RWPE2 (cell line): Measurements from ENCODE around the gene GPR176.

Experiments used
- ATAC-seq: fragments of 200-7000 bp; cut with Tn5 transposase; 3 replicates; pipeline ENCODE4 v1.9.1; 2021; ENCODE audit warnings: low read depth
- DNase-seq: peaks from one replicate; pipeline ENCODE4 v3.0.0-alpha.2; 2020; ENCODE audit warnings: low spot score
- H3K27ac ChIP-seq: fragments of 450-650 bp; 2 replicates; pipeline ENCODE4 v1.5.1; 2017; ENCODE audit warnings: mild to moderate bottlenecking; ENCODE audit not compliant: poor library complexity, severe bottlenecking
- H3K27me3 ChIP-seq: fragments of 250-450 bp; sonication (Bioruptor Pico); 2 replicates; pipeline ENCODE4 v1.5.1; 2021; ENCODE audit warnings: mild to moderate bottlenecking, moderate library complexity; ENCODE audit not compliant: insufficient read depth, poor library complexity, severe bottlenecking
- H3K36me3 ChIP-seq: fragments of 250-450 bp; sonication (Bioruptor Pico); 2 replicates; pipeline ENCODE4 v1.5.1; 2020; ENCODE audit warnings: low read depth, mild to moderate bottlenecking, moderate library complexity
- H3K4me1 ChIP-seq: fragments of 250-450 bp; sonication (Bioruptor Pico); 2 replicates; pipeline ENCODE4 v1.5.1; 2021; ENCODE audit warnings: mild to moderate bottlenecking, moderate library complexity; ENCODE audit not compliant: insufficient read depth, poor library complexity, severe bottlenecking
- H3K4me3 ChIP-seq: fragments of 250-450 bp; sonication (Bioruptor Pico); 2 replicates; pipeline ENCODE4 v1.5.1; 2021; ENCODE audit warnings: mild to moderate bottlenecking, moderate library complexity; ENCODE audit not compliant: severe bottlenecking
- H3K9me3 ChIP-seq: fragments of 250-450 bp; sonication (Bioruptor Pico); 2 replicates; pipeline ENCODE4 v1.5.1; 2021; ENCODE audit warnings: mild to moderate bottlenecking, moderate library complexity; ENCODE audit not compliant: severe bottlenecking
- TF ChIP-seq, protein P1 (sequence below): fragments of 450-650 bp; IDR thresholded peaks from one replicate; pipeline ENCODE4 v1.5.1; 2017; ENCODE audit warnings: mild to moderate bottlenecking, moderate library complexity; ENCODE audit not compliant: poor library complexity, severe bottlenecking

Gene GPR176

DNA sequence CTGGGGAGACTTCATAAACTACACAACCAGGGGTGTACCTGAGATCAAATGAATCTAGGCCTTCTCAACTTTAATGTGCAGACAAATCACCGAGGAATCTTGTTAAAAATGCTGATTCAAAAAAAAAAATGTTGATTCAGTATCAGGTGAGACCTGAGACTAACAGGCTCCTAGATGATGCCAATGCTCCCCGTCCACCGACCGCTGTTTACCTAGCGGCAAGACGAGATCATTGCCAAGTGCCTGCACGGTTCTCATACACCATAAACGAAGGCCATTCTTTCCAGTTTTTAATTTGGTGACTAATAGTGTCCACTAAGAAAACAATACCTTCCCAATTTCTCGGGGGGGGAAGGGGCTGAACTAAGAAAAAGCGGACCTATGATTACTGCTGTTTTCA is 134.9 kb downstream of the GPR176 start:
- no peak for DNase-seq
- Histone ChIP-seq H3K4me3 (no peak overlapping the region), H3K27me3 (no peaks in the 10 kb centered on the region), H3K27ac (peak overlapping the region; percentile 37), H3K4me1 (peaks cover 28% of the 10 kb centered on the region), H3K9me3 (no peaks in the 10 kb centered on the region), H3K36me3 (no peaks in the 10 kb centered on the region)
- TF ChIP-seq, protein P1, sequence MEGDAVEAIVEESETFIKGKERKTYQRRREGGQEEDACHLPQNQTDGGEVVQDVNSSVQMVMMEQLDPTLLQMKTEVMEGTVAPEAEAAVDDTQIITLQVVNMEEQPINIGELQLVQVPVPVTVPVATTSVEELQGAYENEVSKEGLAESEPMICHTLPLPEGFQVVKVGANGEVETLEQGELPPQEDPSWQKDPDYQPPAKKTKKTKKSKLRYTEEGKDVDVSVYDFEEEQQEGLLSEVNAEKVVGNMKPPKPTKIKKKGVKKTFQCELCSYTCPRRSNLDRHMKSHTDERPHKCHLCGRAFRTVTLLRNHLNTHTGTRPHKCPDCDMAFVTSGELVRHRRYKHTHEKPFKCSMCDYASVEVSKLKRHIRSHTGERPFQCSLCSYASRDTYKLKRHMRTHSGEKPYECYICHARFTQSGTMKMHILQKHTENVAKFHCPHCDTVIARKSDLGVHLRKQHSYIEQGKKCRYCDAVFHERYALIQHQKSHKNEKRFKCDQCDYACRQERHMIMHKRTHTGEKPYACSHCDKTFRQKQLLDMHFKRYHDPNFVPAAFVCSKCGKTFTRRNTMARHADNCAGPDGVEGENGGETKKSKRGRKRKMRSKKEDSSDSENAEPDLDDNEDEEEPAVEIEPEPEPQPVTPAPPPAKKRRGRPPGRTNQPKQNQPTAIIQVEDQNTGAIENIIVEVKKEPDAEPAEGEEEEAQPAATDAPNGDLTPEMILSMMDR = no peak
- peak; percentile 33 for ATAC-seq

DNA sequence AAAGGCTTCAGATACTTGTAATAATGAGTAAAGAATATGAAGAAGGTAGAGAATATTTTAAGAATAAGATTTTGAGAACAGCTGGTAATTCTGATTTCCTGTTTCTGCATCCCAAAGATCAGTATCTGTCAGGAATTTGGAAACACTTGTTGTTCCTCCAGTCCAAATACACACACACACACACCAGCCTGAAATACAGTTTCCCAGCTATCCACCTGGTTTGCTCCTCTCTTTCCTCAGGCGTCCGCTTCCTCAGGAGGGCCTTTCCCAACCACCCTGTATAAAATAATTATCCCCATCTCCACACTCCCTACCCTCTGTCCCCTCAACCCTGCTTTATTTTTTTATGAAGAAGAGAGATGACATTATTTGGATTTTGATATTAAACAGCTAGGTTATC is 135.4 kb downstream of the GPR176 start:
- H3K27ac ChIP-seq = peak overlapping the region; percentile 37
- DNase-seq = no peak
- TF ChIP-seq, protein P1 = no peak
- H3K4me3 ChIP-seq = no peak overlapping the region
- no peaks in the 10 kb centered on the region for H3K9me3 ChIP-seq
- no peaks in the 10 kb centered on the region for H3K27me3 ChIP-seq
- H3K36me3 ChIP-seq = no peaks in the 10 kb centered on the region
- ATAC-seq = no peak
- peaks cover 28% of the 10 kb centered on the region for H3K4me1 ChIP-seq

DNA sequence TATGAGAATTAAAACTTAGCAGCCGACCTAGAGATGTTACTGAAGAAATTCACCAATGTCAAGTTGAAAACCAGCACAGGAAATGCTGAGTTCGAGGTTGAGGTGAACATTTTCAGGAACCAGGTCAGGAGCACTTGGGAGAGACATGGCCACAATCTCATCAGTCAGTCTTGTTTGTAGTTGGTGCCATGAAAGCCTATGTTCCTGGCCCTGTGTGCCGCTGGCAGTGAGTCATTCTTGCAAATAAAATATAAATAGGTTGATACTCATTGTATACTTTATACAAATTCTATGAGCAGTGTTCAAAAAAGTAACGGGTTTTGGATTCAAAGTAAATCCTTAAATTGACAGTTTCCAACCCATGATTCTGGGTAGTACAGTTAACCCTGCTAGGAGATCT is 135.9 kb downstream of the GPR176 start:
- H3K27me3 ChIP-seq = no peaks in the 10 kb centered on the region
- no peak for DNase-seq
- no peak for ATAC-seq
- peaks cover 28% of the 10 kb centered on the region for H3K4me1 ChIP-seq
- no peak overlapping the region for H3K4me3 ChIP-seq
- TF ChIP-seq, protein P1 = no peak
- no peaks in the 10 kb centered on the region for H3K9me3 ChIP-seq
- H3K27ac ChIP-seq = peak overlapping the region; percentile 37
- H3K36me3 ChIP-seq = no peaks in the 10 kb centered on the region

DNA sequence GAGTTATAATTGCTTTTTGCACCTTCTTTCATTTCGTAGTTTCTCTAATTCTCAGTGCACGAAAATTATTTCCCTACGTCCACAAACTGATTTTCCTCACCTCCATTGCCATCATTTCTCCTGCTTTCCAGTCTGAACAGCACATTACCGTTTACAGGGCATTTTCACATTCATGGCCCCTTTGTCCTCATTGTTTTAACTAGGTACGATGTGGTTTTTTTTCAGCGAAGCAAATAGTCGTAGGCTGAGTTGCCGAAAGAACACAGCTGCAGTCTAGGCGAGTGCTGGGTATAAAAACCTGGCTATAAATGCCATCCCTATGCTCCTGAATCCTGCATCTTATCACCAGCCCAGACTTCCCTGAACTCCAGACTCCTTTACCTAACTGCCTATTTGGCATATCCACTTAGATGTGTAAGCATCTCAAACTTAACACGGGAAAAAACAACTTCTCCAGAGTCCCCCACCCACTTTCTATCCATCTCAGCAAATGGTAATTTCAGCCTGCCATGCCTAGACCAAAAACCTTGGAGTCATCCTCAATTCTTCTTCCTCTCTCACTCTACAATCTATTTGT is 136.7 kb downstream of the GPR176 start:
- DNase-seq = no peak
- TF ChIP-seq, protein P1 = no peak
- H3K4me1 ChIP-seq = peaks cover 28% of the 10 kb centered on the region
- no peak; the same call in 2 of the 3 replicates for ATAC-seq
- peak overlapping the region; percentile 37 for H3K27ac ChIP-seq
- peak overlapping the region; percentile 83 for H3K4me3 ChIP-seq
- no peaks in the 10 kb centered on the region for H3K9me3 ChIP-seq
- no peaks in the 10 kb centered on the region for H3K36me3 ChIP-seq
- no peaks in the 10 kb centered on the region for H3K27me3 ChIP-seq

DNA sequence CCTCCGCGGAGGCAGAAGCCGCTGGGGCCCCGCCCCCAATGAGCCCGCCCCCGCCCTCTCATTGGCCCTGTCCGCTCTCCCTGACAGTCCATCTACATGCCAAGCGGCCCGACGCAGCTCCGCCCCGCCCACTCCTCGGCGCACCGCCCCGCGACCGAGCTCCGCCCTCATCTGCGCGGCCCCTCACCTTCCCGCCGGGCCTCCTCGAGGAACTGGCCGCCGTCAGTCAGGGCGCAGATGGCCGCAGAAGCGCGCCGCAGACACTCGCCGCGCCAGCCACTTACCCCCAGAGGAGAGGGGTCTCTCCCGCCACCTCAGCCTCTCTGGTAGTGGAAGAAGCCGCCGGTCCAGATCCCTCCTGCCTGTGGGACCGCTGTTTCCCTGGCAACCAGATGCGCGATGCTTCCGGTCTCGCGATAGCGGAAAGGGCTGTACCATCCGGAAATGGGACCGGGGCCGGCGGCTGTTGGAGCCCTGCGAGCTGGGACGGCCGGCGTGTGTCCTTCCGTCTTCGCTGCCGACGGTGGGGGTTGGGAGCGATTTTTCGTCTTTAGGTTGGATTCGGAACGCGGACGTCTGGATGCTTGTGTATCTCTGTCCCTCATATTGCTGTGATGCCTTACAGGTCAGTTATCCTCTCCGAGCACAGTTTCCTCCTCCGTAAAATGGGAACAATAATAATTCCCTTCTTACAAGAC is 137.5 kb downstream of the GPR176 start, which contains the start of gene FSIP1:
Gene FSIP1, minus strand, starts transcription at position 401 of the 698 bp plus-strand sequence. CDS start 6,317 bp downstream, outside the sequence.
- Histone ChIP-seq H3K27ac (peak within 1 kb of the TSS; percentile 37), H3K4me3 (peak within 1 kb of the TSS; percentile 83), H3K9me3 (no peaks in the 10 kb centered on the region), H3K4me1 (peaks cover 28% of the 10 kb centered on the region), H3K36me3 (no peaks in the 10 kb centered on the region), H3K27me3 (no peaks in the 10 kb centered on the region)
- peak; percentile 94 for ATAC-seq
- TF ChIP-seq, protein P1 = no peak
- DNase-seq = peak; percentile 99
